ENCODE results near the gene SLC44A1. TPM values are rescaled to one million over a fixed set of nuclear protein-coding genes. Genes with fewer than 3 reads are reported as not detected.

SLC44A1 gene
- total and polyA plus RNA-seq, 9 donors = 12.4 to 20.8 (median 15.5) TPM

DNA sequence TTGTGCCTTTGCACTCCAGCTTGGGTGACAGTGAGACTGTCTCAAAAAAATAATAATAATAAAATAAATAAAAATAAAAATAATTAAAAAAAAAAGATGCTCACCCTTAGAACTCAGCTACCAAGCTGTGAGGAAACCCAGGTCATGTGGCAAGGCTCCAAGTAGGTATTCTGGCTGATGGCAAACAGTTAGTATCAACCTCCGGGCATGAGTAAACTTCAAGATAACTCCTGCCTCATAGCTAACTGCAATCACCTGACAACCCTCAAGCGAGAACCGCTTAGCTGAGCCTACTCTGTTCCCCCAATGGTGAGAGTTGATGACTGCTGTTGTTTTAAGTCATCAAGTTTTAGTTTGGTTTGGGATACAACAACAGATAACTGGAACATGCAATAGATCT lies 6.1 kb upstream of the SLC44A1 start:
- no peak overlapping the region for H3K4me3 ChIP-seq (ENCODE audit: low read length)
- no peak for DNase-seq
- no peaks in the 10 kb centered on the region for H3K4me1 ChIP-seq (ENCODE audit: control insufficient read depth, insufficient read depth, low read length)
- no peaks in the 10 kb centered on the region for H3K27me3 ChIP-seq (ENCODE audit: control insufficient read depth, insufficient read depth, low read length)
- H3K36me3 ChIP-seq (ENCODE audit: control insufficient read depth, insufficient read depth, low read length) = no peaks in the 10 kb centered on the region
- no CpG with 5 or more reads among the region's 3 CpGs for WGBS (ENCODE audit: insufficient coverage)
- H3K9me3 ChIP-seq (replicated peaks; ENCODE audit: control insufficient read depth, low read depth, low read length) = no peaks in the 10 kb centered on the region
- H3K27ac ChIP-seq (ENCODE audit: low read length) = no peak overlapping the region

- no peaks in the 10 kb centered on the region for H3K36me3 ChIP-seq (ENCODE audit: control insufficient read depth, insufficient read depth, low read length)
- WGBS (ENCODE audit: insufficient coverage) = no CpG with 5 or more reads among the region's 4 CpGs
- peaks cover 7% of the 10 kb centered on the region for H3K4me1 ChIP-seq (ENCODE audit: control insufficient read depth, insufficient read depth, low read length)
- H3K27ac ChIP-seq (ENCODE audit: low read length) = no peak overlapping the region
- DNase-seq = no peak
- no peak overlapping the region for H3K4me3 ChIP-seq (ENCODE audit: low read length)
- H3K27me3 ChIP-seq (ENCODE audit: control insufficient read depth, insufficient read depth, low read length) = no peaks in the 10 kb centered on the region
- no peaks in the 10 kb centered on the region for H3K9me3 ChIP-seq (replicated peaks; ENCODE audit: control insufficient read depth, low read depth, low read length)
Observed at GRCh38 chr9:105241356-105242043, 3.0 kb upstream of the SLC44A1 start.

- DNase-seq = no peak
- H3K36me3 ChIP-seq (ENCODE audit: control insufficient read depth, insufficient read depth, low read length) = no peaks in the 10 kb centered on the region
- peaks cover 7% of the 10 kb centered on the region for H3K4me1 ChIP-seq (ENCODE audit: control insufficient read depth, insufficient read depth, low read length)
- H3K9me3 ChIP-seq (replicated peaks; ENCODE audit: control insufficient read depth, low read depth, low read length) = no peaks in the 10 kb centered on the region
- no peak overlapping the region for H3K27ac ChIP-seq (ENCODE audit: low read length)
- no peak overlapping the region for H3K4me3 ChIP-seq (ENCODE audit: low read length)
- H3K27me3 ChIP-seq (ENCODE audit: control insufficient read depth, insufficient read depth, low read length) = no peaks in the 10 kb centered on the region
- WGBS (ENCODE audit: insufficient coverage) = no CpG with 5 or more reads among the region's 2 CpGs
Observed at GRCh38 chr9:105242062-105242461, 2.4 kb upstream of the SLC44A1 start.

DNA sequence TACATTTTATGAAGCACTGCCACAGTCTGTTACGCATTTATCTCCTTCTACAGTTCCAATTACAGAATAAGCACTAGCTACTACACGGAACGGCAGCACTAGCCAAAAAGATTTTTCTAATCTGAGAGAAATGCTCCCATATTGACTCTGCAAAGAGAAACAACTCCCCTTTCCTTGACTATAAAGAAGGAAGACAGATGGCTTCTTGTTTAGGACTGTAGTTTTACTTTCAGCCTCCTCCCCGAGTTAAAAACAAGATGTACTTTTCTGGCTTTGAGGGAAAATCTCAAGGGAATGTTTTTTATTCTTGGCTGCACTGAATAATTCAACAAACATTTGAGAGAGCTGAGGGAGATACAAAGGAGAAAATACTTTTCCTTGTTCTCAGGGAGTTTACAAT lies 1.9 kb upstream of the SLC44A1 start:
- 17% methylated on average over 1 of the region's 4 CpGs for WGBS (ENCODE audit: insufficient coverage)
- Histone ChIP-seq H3K4me3 (ENCODE audit: low read length) (no peak overlapping the region), H3K4me1 (ENCODE audit: control insufficient read depth, insufficient read depth, low read length) (peaks cover 7% of the 10 kb centered on the region), H3K36me3 (ENCODE audit: control insufficient read depth, insufficient read depth, low read length) (no peaks in the 10 kb centered on the region), H3K27me3 (ENCODE audit: control insufficient read depth, insufficient read depth, low read length) (no peaks in the 10 kb centered on the region), H3K27ac (ENCODE audit: low read length) (peak overlapping the region; percentile 26), H3K9me3 (replicated peaks; ENCODE audit: control insufficient read depth, low read depth, low read length) (no peaks in the 10 kb centered on the region)
- DNase-seq = peak; percentile 87

GRCh38 chr9:105243015-105243686 lies 1.3 kb upstream of the SLC44A1 start:
- 40% methylated on average over 2 of the region's 5 CpGs for WGBS (ENCODE audit: insufficient coverage)
- Histone ChIP-seq H3K27me3 (ENCODE audit: control insufficient read depth, insufficient read depth, low read length) (no peaks in the 10 kb centered on the region), H3K9me3 (replicated peaks; ENCODE audit: control insufficient read depth, low read depth, low read length) (no peaks in the 10 kb centered on the region), H3K27ac (ENCODE audit: low read length) (peak overlapping the region; percentile 26), H3K36me3 (ENCODE audit: control insufficient read depth, insufficient read depth, low read length) (no peaks in the 10 kb centered on the region), H3K4me1 (ENCODE audit: control insufficient read depth, insufficient read depth, low read length) (peaks cover 7% of the 10 kb centered on the region), H3K4me3 (ENCODE audit: low read length) (no peak overlapping the region)
- DNase-seq = peak; percentile 18

GRCh38 chr9:105244734-105245028 lies 230 bp downstream of the SLC44A1 start:
- no peak for DNase-seq
- H3K27ac ChIP-seq (ENCODE audit: low read length) = no peak overlapping the region

GRCh38 chr9:105245029-105245890 lies 809 bp downstream of the SLC44A1 start:
- Histone ChIP-seq H3K36me3 (ENCODE audit: control insufficient read depth, insufficient read depth, low read length) (no peaks in the 10 kb centered on the region), H3K4me3 (ENCODE audit: low read length) (peak overlapping the region; percentile 71), H3K9me3 (replicated peaks; ENCODE audit: control insufficient read depth, low read depth, low read length) (no peaks in the 10 kb centered on the region), H3K4me1 (ENCODE audit: control insufficient read depth, insufficient read depth, low read length) (peaks cover 7% of the 10 kb centered on the region), H3K27ac (ENCODE audit: low read length) (peak overlapping the region; percentile 33), H3K27me3 (ENCODE audit: control insufficient read depth, insufficient read depth, low read length) (no peaks in the 10 kb centered on the region)
- whole genome bisulfite sequencing (ENCODE audit: insufficient coverage) = 0% methylated on average over 36 of the region's 57 CpGs
- DNase-seq = peak; percentile 53

More at GRCh38 chr9:105244734-105245028, 230 bp downstream of the SLC44A1 start:
- H3K4me1 ChIP-seq (ENCODE audit: control insufficient read depth, insufficient read depth, low read length) = peaks cover 7% of the 10 kb centered on the region
- H3K36me3 ChIP-seq (ENCODE audit: control insufficient read depth, insufficient read depth, low read length) = no peaks in the 10 kb centered on the region
- no peaks in the 10 kb centered on the region for H3K9me3 ChIP-seq (replicated peaks; ENCODE audit: control insufficient read depth, low read depth, low read length)
- H3K27me3 ChIP-seq (ENCODE audit: control insufficient read depth, insufficient read depth, low read length) = no peaks in the 10 kb centered on the region
- under 1% methylated on average over 48 of the region's 48 CpGs for WGBS (ENCODE audit: insufficient coverage)
- peak overlapping the region; percentile 71 for H3K4me3 ChIP-seq (ENCODE audit: low read length)

DNA sequence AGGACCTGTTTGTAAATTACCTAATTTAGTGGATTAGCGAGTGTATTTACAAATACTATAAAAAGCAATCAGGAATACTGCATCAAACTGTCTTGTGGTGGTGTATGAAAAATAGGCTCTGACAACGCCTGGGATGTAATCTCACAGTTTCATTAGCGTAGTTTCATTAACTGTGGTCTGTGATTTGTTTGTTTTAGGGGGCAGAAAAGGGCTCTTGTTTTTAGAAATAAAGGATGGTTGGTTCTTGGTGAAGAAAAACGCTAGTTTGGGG lies 1.4 kb downstream of the SLC44A1 start:
- Histone ChIP-seq H3K9me3 (replicated peaks; ENCODE audit: control insufficient read depth, low read depth, low read length) (no peaks in the 10 kb centered on the region), H3K27me3 (ENCODE audit: control insufficient read depth, insufficient read depth, low read length) (no peaks in the 10 kb centered on the region), H3K4me3 (ENCODE audit: low read length) (peak overlapping the region; percentile 71), H3K36me3 (ENCODE audit: control insufficient read depth, insufficient read depth, low read length) (no peaks in the 10 kb centered on the region), H3K4me1 (ENCODE audit: control insufficient read depth, insufficient read depth, low read length) (peaks cover 7% of the 10 kb centered on the region), H3K27ac (ENCODE audit: low read length) (no peak overlapping the region)
- WGBS (ENCODE audit: insufficient coverage) = 45% methylated on average over 2 of the region's 4 CpGs
- DNase-seq = peak; percentile 9

DNA sequence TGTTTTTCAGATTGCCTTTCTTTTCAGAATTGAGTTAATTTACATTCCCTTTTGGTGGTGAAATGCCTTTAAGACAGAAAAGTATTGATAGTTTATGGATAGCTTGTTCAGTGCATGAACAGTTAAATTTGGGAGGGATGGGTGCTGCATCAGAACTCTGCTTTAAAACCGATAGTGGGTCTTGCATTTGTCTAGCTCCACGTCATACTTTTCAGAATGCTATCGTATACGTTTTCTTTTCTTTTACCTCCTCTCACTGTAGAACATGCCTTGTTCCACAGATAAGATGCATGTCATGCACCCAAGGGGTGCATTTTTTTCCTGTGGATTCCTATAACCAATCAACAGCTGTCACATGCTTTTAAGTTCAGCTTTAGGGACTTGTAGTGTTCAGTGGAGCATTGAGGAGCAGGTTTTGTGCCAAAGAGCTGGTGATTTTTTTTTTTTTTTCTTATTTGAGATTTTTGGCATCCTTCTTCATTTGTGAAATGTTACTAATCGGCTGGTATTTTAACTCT lies 2.3 kb downstream of the SLC44A1 start:
- no peak overlapping the region for H3K4me3 ChIP-seq (ENCODE audit: low read length)
- no peaks in the 10 kb centered on the region for H3K36me3 ChIP-seq (ENCODE audit: control insufficient read depth, insufficient read depth, low read length)
- no peak overlapping the region for H3K27ac ChIP-seq (ENCODE audit: low read length)
- no peaks in the 10 kb centered on the region for H3K9me3 ChIP-seq (replicated peaks; ENCODE audit: control insufficient read depth, low read depth, low read length)
- H3K27me3 ChIP-seq (ENCODE audit: control insufficient read depth, insufficient read depth, low read length) = no peaks in the 10 kb centered on the region
- no CpG with 5 or more reads among the region's 5 CpGs for WGBS (ENCODE audit: insufficient coverage)
- no peak for DNase-seq
- peaks cover 7% of the 10 kb centered on the region for H3K4me1 ChIP-seq (ENCODE audit: control insufficient read depth, insufficient read depth, low read length)

GRCh38 chr9:105248691-105249090 lies 4.2 kb downstream of the SLC44A1 start:
- DNase-seq = no peak
- no peaks in the 10 kb centered on the region for H3K9me3 ChIP-seq (replicated peaks; ENCODE audit: control insufficient read depth, low read depth, low read length)
- H3K27me3 ChIP-seq (ENCODE audit: control insufficient read depth, insufficient read depth, low read length) = no peaks in the 10 kb centered on the region
- no peaks in the 10 kb centered on the region for H3K36me3 ChIP-seq (ENCODE audit: control insufficient read depth, insufficient read depth, low read length)
- WGBS (ENCODE audit: insufficient coverage) = no CpG with 5 or more reads among the region's 3 CpGs
- no peak overlapping the region for H3K27ac ChIP-seq (ENCODE audit: low read length)
- no peak overlapping the region for H3K4me3 ChIP-seq (ENCODE audit: low read length)
- H3K4me1 ChIP-seq (ENCODE audit: control insufficient read depth, insufficient read depth, low read length) = peaks cover 7% of the 10 kb centered on the region
